Colonic mucosa (tissue), 4 donors: ENCODE measurements around the gene VPS35. TPM values are rescaled to one million over a fixed set of nuclear protein-coding genes. Genes with fewer than 3 reads are reported as not detected.

ENCODE experiments used
- DNase-seq: peaks from one replicate; pipeline ENCODE4 v3.0.0-alpha.2; 2020
- H3K27ac ChIP-seq: fragments of 200-600 bp; one replicate; pipeline ENCODE4 v1.8.0; 2021
- H3K27me3 ChIP-seq: fragments of 200-600 bp; one replicate; pipeline ENCODE4 v1.8.0; 2021
- H3K36me3 ChIP-seq: fragments of 200-600 bp; one replicate; pipeline ENCODE4 v1.8.0; 2021
- H3K4me1 ChIP-seq: fragments of 200-600 bp; one replicate; pipeline ENCODE4 v1.8.0; 2021; ENCODE audit warnings: mild to moderate bottlenecking
- H3K4me3 ChIP-seq: fragments of 200-600 bp; one replicate; pipeline ENCODE4 v1.8.0; 2021
- H3K9ac ChIP-seq, 2 donors: one replicate each; pipeline ENCODE4 v1.7.0; 2013; ENCODE audit warnings: control low read depth in 2 of 2, low read depth in 2 of 2, low read length in 2 of 2
- H3K9me3 ChIP-seq: fragments of 200-600 bp; one replicate; pipeline ENCODE4 v1.8.0; 2021
- CTCF ChIP-seq: fragments of 200-600 bp; IDR thresholded peaks from one replicate; pipeline ENCODE4 v1.8.0; 2022; ENCODE audit warnings: antibody characterized with exemption, mild to moderate bottlenecking
- intact Hi-C: fragments of 100-400 bp; cut with DNase I; formaldehyde crosslinking; loops from one replicate; pipeline ENCODE4 v1.14.1; 2022
- total RNA-seq, 2 donors: library from RNA; stranded (reverse); fragmentation: NEBNext Ultra II Directional in 1 of 2; extraction: Animal tissue kit (Norgen Biotek cat#: 25700) in 1 of 2; gene quantifications; one replicate each; pipeline ENCODE4 v1.2.1, GENCODE V29; 2021
- donor health status: healthy.
- donor health status: DM: no; HTN: no; CAD: no.
- donor health status: DM: no; HTN: no; CAD: no.

Gene VPS35
- 100 to 1,000 TPM; 121 to 124 TPM for total RNA-seq

- H3K27ac ChIP-seq, result peak within 1 kb of the TSS; percentile 93
- DNase-seq, result peak; percentile 100
- no peaks in the 10 kb centered on the region for H3K9me3 ChIP-seq
- no peaks in the 10 kb centered on the region for H3K36me3 ChIP-seq
- TF ChIP-seq CTCF, result no peak
- H3K27me3 ChIP-seq, result no peaks in the 10 kb centered on the region
- H3K4me1 ChIP-seq, result peaks cover 21% of the 10 kb centered on the region
- intact Hi-C loops, result no loop called here
- H3K9ac ChIP-seq, result peak within 1 kb of the TSS; percentile 77 to 88
- peak within 1 kb of the TSS; percentile 94 for H3K4me3 ChIP-seq
Measured at GRCh38 chr16:46688654-46689364, at the start of gene VPS35. VPS35 (minus strand) TSS chr16:46689178; CDS start chr16:46689133, 45 bp downstream.

- no peak overlapping the region for H3K9ac ChIP-seq
- H3K27me3 ChIP-seq, result no peaks in the 10 kb centered on the region
- intact Hi-C loops, result no loop called here
- H3K36me3 ChIP-seq, result no peaks in the 10 kb centered on the region
- H3K4me1 ChIP-seq, result no peaks in the 10 kb centered on the region
- H3K4me3 ChIP-seq, result no peak overlapping the region
- TF ChIP-seq CTCF, result no peak
- no peak for DNase-seq
- no peak overlapping the region for H3K27ac ChIP-seq
- H3K9me3 ChIP-seq, result no peaks in the 10 kb centered on the region
Measured at GRCh38 chr16:46737621-46738214, 48.7 kb upstream of the VPS35 start.

- DNase-seq, result no peak
Measured at GRCh38 chr16:46736695-46737094, 47.7 kb upstream of the VPS35 start.

GRCh38 chr16:46733319-46733830 lies 44.4 kb upstream of the VPS35 start:
- no peak for TF ChIP-seq CTCF
- no peaks in the 10 kb centered on the region for H3K4me1 ChIP-seq
- no peaks in the 10 kb centered on the region for H3K9me3 ChIP-seq
- H3K27me3 ChIP-seq, result no peaks in the 10 kb centered on the region
- H3K27ac ChIP-seq, result no peak overlapping the region
- no peaks in the 10 kb centered on the region for H3K36me3 ChIP-seq
- no peak for DNase-seq
- intact Hi-C loops, result no loop called here
- H3K9ac ChIP-seq, result no peak overlapping the region
- no peak overlapping the region for H3K4me3 ChIP-seq

More at GRCh38 chr16:46736695-46737094, 47.7 kb upstream of the VPS35 start:
- Histone ChIP-seq H3K9me3 (no peaks in the 10 kb centered on the region), H3K36me3 (no peaks in the 10 kb centered on the region), H3K9ac (no peak overlapping the region), H3K27ac (no peak overlapping the region), H3K4me1 (no peaks in the 10 kb centered on the region), H3K27me3 (no peaks in the 10 kb centered on the region), H3K4me3 (no peak overlapping the region)
- TF ChIP-seq CTCF, result no peak
- intact Hi-C loops, result no loop called here

GRCh38 chr16:46732561-46732960 lies 43.6 kb upstream of the VPS35 start:
- intact Hi-C loops, result no loop called here
- H3K4me3 ChIP-seq, result no peak overlapping the region
- H3K4me1 ChIP-seq, result no peaks in the 10 kb centered on the region
- H3K9me3 ChIP-seq, result no peaks in the 10 kb centered on the region
- no peaks in the 10 kb centered on the region for H3K36me3 ChIP-seq
- no peak for TF ChIP-seq CTCF
- H3K27ac ChIP-seq, result no peak overlapping the region
- no peaks in the 10 kb centered on the region for H3K27me3 ChIP-seq
- H3K9ac ChIP-seq, result no peak overlapping the region
- no peak for DNase-seq
